Neutrophil (primary cell): ENCODE measurements around the gene C11orf97.

Experiments
- H3K27ac ChIP-seq: fragments of 200-600 bp; sonication (generic); 2 replicates; pipeline ENCODE4 v1.5.1; 2016; ENCODE audit warnings: mild to moderate bottlenecking, moderate library complexity
- H3K27me3 ChIP-seq: fragments of 200-600 bp; sonication (generic); 2 replicates; pipeline ENCODE4 v1.6.0; 2016; ENCODE audit warnings: mild to moderate bottlenecking
- H3K36me3 ChIP-seq: fragments of 200-600 bp; sonication (generic); 2 replicates; pipeline ENCODE4 v1.5.1; 2017
- H3K4me1 ChIP-seq, 2 experiments: fragments of 200-600 bp in 1 of 2; sonication (generic) in 1 of 2; 1 replicate in 1 of 2; 2 replicates in 1 of 2; pipeline versions ENCODE4 v1.5.1 to v1.6.1; 2013 to 2016; ENCODE audit warnings: low read depth in 1 of 2, low read length in 1 of 2, mild to moderate bottlenecking in 1 of 2, moderate library complexity in 1 of 2; ENCODE audit not compliant: control insufficient read depth in 1 of 2, insufficient read depth in 1 of 2
- H3K4me3 ChIP-seq, 2 experiments: fragments of 200-600 bp in 1 of 2; sonication (generic) in 1 of 2; 1 replicate in 1 of 2; 2 replicates in 1 of 2; pipeline ENCODE4 v1.5.1; 2013 to 2016; ENCODE audit warnings: low read depth in 1 of 2, low read length in 1 of 2, mild to moderate bottlenecking in 1 of 2, moderate library complexity in 1 of 2
- H3K9me3 ChIP-seq: fragments of 200-600 bp; sonication (generic); 2 replicates; pipeline ENCODE4 v1.5.1; 2016
- CTCF ChIP-seq: fragments of 200-600 bp; sonication (generic); IDR thresholded peaks from 2 replicates; pipeline ENCODE4 v1.5.1; 2016; ENCODE audit warnings: antibody characterized with exemption

C11orf97 gene

GRCh38 chr11:94526645-94527438, 14.6 kb downstream of the C11orf97 start:
- Histone ChIP-seq H3K9me3 (no peaks in the 10 kb centered on the region), H3K36me3 (no peaks in the 10 kb centered on the region), H3K27me3 (no peaks in the 10 kb centered on the region), H3K4me3 (no peak overlapping the region), H3K4me1 (peaks cover 3 to 10% of the 10 kb centered on the region in 2 experiments), H3K27ac (peak overlapping the region; percentile 37)
- no peak for TF ChIP-seq CTCF

GRCh38 chr11:94528551-94528950, 16.3 kb downstream of the C11orf97 start:
- TF ChIP-seq CTCF, result no peak
- Histone ChIP-seq H3K4me3 (no peak overlapping the region), H3K36me3 (no peaks in the 10 kb centered on the region), H3K27me3 (no peaks in the 10 kb centered on the region), H3K27ac (no peak overlapping the region), H3K9me3 (no peaks in the 10 kb centered on the region), H3K4me1 (peaks cover 3 to 10% of the 10 kb centered on the region in 2 experiments)

DNA sequence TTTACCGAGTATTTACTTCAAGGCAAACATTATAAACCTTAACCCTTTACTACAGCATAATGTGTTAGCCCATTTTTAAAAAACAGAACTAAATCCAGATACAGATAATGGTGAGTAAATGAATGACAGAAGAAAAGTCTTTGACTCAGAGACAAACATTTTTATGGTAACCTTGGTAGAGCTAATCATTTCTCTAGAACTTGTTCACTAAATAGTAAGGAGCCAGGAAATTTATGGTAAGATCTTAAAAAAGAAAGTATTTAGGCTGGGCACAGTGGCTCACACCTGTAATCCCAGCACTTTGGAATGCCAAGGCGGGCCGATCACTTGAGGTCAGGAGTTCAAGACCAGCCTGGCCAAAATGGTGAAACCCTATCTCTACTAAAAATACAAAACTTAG, 19.9 kb downstream of the C11orf97 start:
- Histone ChIP-seq H3K4me1 (no peaks in the 10 kb centered on the region), H3K36me3 (no peaks in the 10 kb centered on the region), H3K9me3 (no peaks in the 10 kb centered on the region), H3K4me3 (no peak overlapping the region), H3K27me3 (no peaks in the 10 kb centered on the region), H3K27ac (no peak overlapping the region)
- no peak for TF ChIP-seq CTCF

GRCh38 chr11:94533206-94533605, 20.9 kb downstream of the C11orf97 start:
- no peak for TF ChIP-seq CTCF
- no peaks in the 10 kb centered on the region for H3K9me3 ChIP-seq
- H3K36me3 ChIP-seq, result no peaks in the 10 kb centered on the region
- H3K27me3 ChIP-seq, result no peaks in the 10 kb centered on the region
- H3K4me3 ChIP-seq, result no peak overlapping the region
- peaks cover 0 to 6% of the 10 kb centered on the region in 2 experiments for H3K4me1 ChIP-seq
- no peak overlapping the region for H3K27ac ChIP-seq

GRCh38 chr11:94533696-94534630, 21.7 kb downstream of the C11orf97 start:
- Histone ChIP-seq H3K36me3 (no peaks in the 10 kb centered on the region), H3K27me3 (no peaks in the 10 kb centered on the region), H3K9me3 (no peaks in the 10 kb centered on the region), H3K4me3 (no peak overlapping the region), H3K4me1 (peaks cover 0 to 6% of the 10 kb centered on the region in 2 experiments), H3K27ac (no peak overlapping the region)
- no peak for TF ChIP-seq CTCF
